Activated CD4-positive, CD25-positive, alpha-beta regulatory T cell treated with anti-CD3 and anti-CD28 coated beads, Interleukin-2, amount 50 U/mL, for 16 hours (primary cell): ENCODE results near the gene PTPRK.

Source experiments
- DNase-seq: peaks from one replicate; pipeline ENCODE4 v3.0.0-alpha.2; 2020; ENCODE audit warnings: low read depth, low spot score

PTPRK gene

DNA sequence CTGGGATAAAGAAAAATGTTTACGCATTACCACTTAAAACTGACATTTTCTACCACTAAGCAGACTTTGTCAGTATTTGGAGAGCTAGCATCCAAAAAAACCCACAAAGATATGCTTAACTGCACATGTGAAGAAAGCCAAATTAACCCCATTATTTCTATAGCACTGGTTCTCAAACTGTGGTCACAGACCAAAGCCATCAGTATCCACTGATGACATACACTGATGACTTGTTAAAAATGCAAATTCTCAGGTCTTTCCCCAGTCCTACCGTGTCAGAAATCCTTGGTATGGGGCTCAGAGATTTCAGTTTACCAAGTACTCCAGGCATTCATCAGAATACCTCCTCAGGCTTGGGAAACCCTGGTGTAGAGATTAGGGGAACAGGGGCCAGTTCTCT, 230.2 kb downstream of the PTPRK start:
- DNase-seq: no peak

GRCh38 chr6:128284128-128284527, 236.3 kb downstream of the PTPRK start:
- no peak for DNase-seq

DNA sequence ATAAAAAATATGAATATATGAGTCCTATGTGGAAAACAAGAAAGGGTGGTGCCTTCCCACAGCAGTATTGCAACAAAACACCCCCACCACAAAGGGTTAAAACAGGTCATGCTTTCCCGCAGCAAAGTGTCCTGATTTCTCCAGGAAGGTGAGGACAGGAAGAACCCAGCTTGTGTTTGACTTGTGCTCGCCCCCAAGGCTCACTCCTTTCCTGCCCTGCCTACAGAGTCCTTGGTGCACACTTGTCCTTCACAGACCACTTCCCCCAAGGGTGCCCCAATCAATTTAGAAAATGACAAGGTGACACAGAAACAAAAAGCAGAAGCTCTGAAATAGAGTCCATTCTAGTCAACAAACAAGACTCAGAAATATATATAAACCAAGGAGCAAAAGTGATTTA, 237.4 kb downstream of the PTPRK start:
- DNase-seq: no peak

GRCh38 chr6:128280960-128281359, 239.4 kb downstream of the PTPRK start:
- DNase-seq: no peak

DNA sequence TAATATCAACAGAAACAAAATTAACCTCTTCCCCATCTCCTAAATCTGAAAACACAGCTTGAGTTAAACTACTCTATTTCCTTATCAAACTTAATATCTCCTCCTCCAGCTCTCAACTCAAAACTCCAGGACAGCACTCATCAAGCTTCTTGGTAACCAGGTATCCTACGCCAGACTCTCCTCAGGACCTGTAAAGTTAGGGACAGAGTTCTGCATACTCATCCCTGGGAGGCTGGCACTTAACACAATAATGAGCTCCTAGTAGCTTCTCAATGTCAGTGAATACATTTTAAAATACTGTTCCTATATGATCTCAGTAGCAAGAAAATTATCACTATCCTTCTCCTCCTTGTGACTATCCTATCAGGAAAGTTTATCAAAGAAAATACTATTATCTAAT, 240.3 kb downstream of the PTPRK start:
- DNase-seq: no peak

DNA sequence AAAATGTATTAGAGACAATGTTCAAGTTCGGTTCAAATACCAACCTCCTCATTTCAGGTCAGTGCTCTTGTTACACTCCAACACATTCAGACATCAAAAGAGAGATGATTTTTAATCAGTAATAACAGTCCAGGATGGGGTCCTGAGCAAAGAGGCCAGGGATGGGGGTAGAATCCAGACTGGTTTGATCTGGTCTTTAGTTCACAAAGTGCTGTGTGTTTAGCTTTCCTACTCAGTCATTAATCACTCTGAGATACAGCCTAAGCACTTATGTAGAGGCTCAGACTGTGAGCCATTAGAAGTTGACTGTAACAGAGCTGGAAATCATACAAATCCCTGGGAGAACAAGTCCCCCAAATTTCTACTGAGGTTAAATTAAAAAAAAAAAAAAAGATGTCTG, 241.6 kb downstream of the PTPRK start:
- DNase-seq: no peak

DNA sequence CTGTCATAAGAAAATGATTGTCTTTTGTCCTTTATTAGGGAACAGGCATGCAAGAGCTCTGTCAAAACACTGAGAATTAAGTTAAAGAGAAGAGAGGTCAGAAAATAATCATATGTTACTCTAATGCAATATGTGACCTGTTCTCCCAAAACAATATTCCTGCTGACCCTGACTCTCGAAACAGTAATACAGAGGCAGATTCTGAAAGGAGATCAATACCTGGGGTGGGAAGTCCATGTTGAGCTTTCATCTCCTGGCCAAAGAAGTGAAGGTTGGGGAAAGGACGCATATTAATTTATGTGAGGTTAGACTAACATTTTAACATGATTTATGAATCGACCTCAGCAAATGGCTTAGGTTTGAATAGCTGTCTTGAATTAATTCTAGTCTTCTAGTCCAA, 243.0 kb downstream of the PTPRK start:
- DNase-seq: no peak

DNA sequence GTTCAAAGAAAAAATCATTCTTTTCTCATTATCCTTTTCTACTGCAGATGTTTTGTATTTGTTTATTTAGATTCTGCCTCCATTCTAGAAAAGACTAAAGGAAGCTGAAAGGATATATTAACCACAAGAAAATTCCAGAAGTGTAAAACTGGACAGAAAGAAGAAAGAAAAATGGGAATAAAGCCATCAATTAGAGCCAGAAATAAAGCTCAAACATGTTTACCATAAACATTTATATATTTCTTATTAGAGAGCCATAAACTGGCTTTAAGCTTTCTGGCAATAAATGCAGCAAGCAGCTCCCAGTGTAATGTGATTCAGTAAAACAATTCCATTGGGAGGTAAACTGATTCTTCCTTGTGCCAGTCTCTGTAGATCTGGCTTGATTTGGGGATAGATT, 244.1 kb downstream of the PTPRK start:
- DNase-seq: no peak

DNA sequence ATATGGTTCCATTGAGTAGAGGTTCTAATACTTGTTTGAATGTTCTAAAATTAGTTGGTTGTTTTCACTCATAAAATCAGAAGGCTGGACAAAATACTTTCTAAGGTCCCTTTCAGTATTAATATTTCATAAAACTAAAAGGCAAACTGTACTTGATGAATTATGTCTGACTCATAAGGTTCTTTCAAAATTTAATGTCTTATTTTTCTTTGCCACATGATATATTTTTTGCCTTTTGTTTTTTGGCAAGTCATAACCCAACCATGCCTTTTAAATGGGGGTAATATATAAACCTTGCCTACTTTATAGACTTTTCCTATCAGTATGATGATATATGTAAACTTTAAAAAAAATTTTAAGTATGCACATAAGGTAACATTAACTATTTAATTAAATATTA, 244.7 kb downstream of the PTPRK start:
- no peak for DNase-seq

- DNase-seq: no peak
Observed at GRCh38 chr6:128275030-128275429, 245.4 kb downstream of the PTPRK start.

GRCh38 chr6:128271527-128271926, 248.9 kb downstream of the PTPRK start:
- DNase-seq: no peak

- no peak for DNase-seq
Observed at GRCh38 chr6:128271011-128271410, 249.4 kb downstream of the PTPRK start.

GRCh38 chr6:128266946-128267345, 253.5 kb downstream of the PTPRK start:
- DNase-seq: no peak

DNA sequence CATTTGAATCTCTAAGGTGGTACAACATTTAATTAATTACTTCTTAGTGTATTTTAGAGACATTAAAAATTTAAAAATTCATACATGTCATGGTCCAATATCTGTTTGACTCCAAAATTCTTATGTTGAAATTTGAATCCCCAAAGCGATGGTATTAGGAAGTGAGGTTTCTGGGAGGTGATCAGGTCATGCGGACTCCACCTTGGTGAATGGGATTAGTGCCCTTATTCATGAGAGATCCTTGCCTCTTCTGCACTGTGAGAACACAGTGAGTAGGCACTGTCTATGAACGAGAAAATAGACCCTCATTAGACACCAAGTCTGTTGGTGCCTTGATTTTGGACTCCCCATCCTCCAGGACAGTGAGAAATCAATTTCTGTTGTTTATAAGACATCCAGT, 254.7 kb downstream of the PTPRK start:
- DNase-seq: no peak

DNA sequence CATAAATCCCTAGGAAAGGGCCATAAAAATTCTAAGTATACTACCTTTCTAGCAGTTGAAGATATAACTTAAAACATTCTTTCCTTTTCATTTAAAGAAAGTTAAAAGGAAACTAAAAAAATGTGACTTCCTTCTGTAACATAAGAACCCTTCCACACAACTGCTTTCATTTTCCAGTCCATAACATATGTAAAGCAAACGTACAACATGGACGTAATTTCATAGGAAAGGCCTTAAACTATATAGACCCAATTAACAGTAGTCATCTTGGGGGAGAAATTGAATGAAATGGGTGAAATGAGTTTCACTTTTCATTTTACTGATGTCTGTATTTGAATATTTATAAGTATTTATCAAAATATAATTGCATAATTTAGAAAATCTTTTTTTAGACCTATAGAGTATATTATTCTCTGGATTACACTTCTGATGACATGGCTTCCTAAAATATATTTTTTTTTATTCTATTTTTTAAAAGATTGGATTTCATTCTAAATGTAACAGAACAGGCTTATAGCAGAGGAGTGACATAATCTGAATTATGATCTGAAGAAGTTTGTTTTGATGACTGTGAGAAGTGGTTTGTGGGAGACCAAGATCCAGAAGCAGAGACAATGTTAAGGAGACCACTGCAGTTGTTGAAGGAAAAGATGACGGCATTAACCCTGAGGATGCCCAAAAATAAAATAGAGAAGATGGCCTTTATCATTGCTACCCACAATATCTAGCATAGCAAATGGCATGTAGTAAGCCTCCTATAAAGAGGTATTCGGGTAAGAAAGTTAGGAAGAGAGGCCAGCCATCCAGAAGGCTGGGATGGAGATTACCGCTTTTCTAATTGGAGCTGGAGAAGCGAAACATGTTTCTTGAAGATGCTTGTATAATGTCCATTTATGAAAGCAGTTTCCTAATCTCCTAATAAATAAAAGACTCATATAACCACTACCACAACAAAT, 260.4 kb downstream of the PTPRK start:
- no peak for DNase-seq

DNA sequence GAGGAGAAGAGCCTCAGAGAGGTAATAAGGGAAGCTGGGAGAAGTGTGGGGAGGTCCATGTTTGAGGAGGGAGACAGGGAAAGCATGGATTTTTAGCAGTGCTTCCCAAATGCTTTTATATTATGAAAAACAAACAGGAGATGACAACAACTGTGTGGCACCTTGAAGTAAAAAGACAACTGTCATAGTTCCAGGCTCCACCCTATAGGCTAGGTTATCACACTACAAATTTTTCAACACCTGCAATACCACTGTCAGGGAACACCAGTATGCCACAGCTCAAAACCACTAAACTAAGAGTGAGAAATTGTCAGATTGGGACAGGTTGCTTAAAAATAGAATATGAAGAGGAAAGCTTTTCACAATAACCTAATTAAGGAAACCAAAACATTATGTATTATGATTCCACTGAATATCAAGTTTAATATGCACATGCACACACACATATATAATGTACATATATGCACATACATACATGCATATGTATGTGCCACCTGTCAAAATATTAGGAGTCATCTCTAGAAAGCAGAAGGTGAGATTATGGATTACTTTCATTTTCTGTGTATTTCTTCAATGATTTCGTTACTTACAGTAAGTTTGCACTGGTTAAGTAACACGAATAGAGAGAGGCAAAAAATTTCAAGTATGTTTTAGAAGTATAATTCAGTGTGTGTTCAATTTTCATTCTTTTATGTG, 261.2 kb downstream of the PTPRK start:
- no peak for DNase-seq

- no peak for DNase-seq
Observed at GRCh38 chr6:128256095-128256494, 264.3 kb downstream of the PTPRK start.

GRCh38 chr6:128252341-128253176, 267.8 kb downstream of the PTPRK start:
- no peak for DNase-seq

DNA sequence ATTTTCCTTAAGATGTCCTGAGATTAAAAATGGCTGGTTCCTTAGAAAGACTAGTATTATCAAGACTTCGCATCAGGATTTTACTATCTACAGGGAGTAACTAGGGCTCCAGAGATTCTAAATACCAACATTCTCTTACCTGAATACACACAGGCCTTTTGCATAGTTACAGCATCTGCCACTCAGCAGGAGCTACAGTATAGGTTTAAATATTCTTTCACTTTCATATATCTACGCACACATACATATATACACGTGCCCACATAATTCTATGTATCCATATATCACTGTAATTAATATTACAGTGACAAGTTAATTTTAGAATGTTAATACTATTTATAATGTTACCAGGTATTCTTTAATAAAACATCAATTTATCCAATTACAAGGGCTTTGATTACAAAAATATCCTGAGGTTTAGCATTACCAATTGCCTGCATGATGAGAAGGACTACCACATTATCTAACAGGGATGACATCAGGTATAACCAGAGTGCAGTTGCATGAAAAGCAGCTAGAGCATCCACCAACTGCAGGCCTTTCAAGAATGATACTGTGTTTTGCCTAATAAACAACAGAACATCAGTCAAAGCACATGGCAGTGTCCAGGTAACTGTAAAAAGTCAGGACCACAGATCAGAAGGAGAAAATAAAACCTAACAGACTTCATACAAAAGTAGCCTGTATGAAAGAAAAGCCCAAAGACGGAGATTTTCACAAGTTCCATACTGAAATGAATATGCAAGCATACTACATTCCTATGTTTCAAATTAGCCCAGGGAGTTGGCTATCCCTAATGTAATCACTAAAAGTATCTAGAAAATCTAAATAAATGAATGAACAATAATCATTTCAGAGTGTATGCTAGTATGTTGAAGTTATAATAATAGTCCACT, 268.7 kb downstream of the PTPRK start:
- no peak for DNase-seq

- DNase-seq: no peak
Observed at GRCh38 chr6:128250370-128251070, 269.9 kb downstream of the PTPRK start.
